VCaP (cell line): ENCODE measurements around the gene UNC13C.

Source experiments
- H3K27ac ChIP-seq: fragments of 450-650 bp; 2 replicates; pipeline ENCODE4 v1.5.1; 2017
- TF ChIP-seq, protein P1 (sequence below): fragments of 450-650 bp; conservative IDR thresholded peaks from 2 replicates; pipeline ENCODE4 v1.5.1; 2017; ENCODE audit warnings: mild to moderate bottlenecking, moderate library complexity

The UNC13C gene

DNA sequence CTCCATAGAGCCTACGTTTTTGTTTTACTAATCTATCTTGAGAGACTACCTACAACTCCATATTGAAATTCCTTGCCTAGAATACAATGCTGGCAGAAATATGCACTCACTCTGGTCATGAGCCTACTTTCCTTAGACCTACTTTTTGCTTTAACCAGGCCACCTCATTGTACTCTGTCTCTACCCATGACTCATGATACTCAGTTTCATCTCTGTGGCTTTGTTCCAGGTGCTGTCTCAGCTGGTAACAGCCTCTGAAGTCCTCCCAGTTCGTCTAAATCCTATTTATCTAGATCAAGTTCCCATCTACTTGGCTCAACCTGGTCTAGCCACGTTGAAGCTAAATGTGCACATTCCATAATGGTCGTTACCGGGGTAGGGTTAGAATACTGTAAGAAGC, 682.1 kb downstream of the UNC13C start:
- TF ChIP-seq, protein P1, sequence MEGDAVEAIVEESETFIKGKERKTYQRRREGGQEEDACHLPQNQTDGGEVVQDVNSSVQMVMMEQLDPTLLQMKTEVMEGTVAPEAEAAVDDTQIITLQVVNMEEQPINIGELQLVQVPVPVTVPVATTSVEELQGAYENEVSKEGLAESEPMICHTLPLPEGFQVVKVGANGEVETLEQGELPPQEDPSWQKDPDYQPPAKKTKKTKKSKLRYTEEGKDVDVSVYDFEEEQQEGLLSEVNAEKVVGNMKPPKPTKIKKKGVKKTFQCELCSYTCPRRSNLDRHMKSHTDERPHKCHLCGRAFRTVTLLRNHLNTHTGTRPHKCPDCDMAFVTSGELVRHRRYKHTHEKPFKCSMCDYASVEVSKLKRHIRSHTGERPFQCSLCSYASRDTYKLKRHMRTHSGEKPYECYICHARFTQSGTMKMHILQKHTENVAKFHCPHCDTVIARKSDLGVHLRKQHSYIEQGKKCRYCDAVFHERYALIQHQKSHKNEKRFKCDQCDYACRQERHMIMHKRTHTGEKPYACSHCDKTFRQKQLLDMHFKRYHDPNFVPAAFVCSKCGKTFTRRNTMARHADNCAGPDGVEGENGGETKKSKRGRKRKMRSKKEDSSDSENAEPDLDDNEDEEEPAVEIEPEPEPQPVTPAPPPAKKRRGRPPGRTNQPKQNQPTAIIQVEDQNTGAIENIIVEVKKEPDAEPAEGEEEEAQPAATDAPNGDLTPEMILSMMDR, result no peak
- no peak overlapping the region for H3K27ac ChIP-seq

DNA sequence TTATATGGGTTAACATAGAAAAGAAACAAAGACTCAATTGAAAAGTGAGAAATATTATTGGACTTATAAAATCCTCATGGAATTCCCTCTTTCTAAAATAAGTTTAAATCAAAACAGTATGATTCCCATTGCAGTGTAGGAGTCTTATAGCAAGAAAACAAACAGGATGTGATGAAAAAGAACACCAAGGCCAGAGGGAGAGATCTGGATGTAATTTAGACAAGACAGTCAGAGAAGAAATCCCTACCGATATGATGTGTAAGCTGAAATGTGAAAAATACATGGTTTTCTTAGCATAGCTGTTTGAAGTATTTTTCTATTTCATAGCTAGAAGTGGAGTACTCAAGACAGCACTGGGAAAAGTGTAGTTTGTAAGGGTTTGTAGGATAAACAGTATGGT, 697.0 kb downstream of the UNC13C start:
- H3K27ac ChIP-seq, result no peak overlapping the region
- TF ChIP-seq, protein P1, result no peak

DNA sequence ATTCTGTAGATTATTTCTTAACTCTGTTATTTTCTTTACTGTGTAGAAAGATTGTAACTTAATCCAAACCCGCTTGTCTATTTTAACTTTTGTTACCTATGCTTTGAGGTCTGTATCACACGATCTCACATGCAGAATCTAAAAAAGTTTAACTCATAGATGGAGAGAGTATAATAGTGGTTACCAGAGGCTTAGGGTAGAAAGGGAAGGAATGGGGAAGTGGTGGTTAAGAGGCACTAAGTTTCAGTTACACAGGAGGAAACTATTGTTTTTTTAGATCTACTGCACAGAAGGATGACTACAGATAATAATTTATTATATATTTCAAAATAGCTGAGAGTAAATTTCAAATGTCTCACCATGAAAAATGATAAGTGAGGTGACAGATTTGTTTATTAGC, 703.3 kb downstream of the UNC13C start:
- H3K27ac ChIP-seq, result no peak overlapping the region
- TF ChIP-seq, protein P1, result no peak
